GM13977 (cell line): ENCODE results near the gene LRMDA.

Source experiments
- DNase-seq: peaks from one replicate; pipeline ENCODE4 v3.0.0; 2012; ENCODE audit warnings: low spot score
- CTCF ChIP-seq: IDR thresholded peaks from 2 replicates; pipeline ENCODE4 v1.5.1; 2012; ENCODE audit warnings: mild to moderate bottlenecking, control low read depth; ENCODE audit not compliant: insufficient read depth; ENCODE audit errors: extremely low read depth, missing control alignments
- in situ Hi-C: fragments of 300-500 bp; cut with MboI; formaldehyde crosslinking; loops from one replicate; pipeline ENCODE4 v1.12.0; 2022; ENCODE audit warnings: low sequenced_read_pairs, low pct_unique_long_range_greater_than_20kb, mixed read lengths, inconsistent platforms; ENCODE audit not compliant: unreplicated experiment

Gene LRMDA

GRCh38 chr10:76342996-76343395, 911.6 kb downstream of the LRMDA start:
- in situ Hi-C loops = no loop called here
- no peak for TF ChIP-seq CTCF
- DNase-seq = no peak

DNA sequence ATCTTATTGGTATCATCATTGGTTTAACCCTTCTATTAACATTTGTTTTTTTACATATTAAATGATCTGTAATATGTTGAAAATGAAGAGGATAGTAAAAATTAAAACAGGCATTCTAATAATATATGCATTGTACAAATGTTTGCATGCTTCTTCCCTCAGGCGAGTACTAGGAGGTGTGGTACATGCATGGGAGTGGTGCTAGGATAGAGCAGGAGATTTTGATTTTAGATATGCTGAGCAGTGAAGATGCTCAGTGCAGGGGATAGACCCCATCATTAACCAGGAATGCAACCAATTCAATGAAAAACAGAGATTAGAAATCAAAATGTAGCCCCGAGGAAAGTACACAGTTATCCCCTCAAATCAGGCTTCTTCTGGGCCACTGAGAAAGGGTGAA, 916.4 kb downstream of the LRMDA start:
- no peak for DNase-seq
- in situ Hi-C loops = no loop called here
- TF ChIP-seq CTCF = no peak

- DNase-seq = no peak
- no peak for TF ChIP-seq CTCF
- in situ Hi-C loops = no loop called here
Observed at GRCh38 chr10:76350583-76350982, 919.2 kb downstream of the LRMDA start.

DNA sequence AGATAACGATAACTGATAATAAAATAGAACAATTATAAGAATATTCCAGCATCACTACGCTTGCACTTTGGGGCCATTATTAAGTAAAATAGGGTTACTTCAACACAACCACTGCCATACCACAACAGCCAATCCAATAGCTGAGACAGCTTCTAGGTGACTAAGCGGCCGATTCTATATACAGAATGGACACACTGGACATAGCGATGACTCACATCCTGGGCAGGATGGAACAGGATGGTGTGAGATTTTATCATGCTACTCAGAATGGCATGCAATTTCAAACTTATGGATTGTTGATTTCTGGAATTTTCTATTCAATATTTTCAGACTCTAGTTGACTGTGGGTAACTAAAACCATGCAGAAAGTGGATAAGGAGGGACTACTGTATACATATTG, 920.9 kb downstream of the LRMDA start:
- TF ChIP-seq CTCF = no peak
- no peak for DNase-seq
- in situ Hi-C loops = no loop called here

DNA sequence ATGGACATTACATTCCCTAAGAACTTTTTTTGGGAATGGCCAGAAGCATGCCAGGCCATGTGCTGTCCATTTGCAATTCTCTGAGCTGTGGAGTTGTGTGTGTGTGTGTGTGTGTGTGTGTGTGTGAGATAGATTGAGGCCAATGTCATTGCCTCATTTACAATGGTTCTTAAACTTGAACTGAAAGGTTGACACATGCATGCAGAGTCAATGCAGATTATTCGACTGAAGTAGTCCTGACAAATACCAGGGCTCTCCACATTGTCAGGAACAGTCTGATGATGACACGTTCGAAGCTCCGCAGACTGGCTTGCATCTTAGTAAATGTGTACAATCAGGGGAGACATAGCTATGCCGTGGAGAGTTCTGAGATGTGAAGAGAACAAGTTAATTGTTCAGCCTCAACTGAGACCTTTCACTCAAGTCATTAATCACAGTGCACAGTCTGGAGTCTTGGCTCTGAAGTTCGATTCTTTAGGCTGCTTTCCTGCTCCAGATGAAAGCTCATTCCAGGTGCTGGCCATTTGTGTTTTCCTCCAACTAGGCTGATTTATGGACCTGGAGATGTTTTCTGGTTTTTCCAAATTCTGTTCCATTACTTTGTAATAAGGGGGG, 921.9 kb downstream of the LRMDA start:
- in situ Hi-C loops = no loop called here
- no peak for TF ChIP-seq CTCF

GRCh38 chr10:76354212-76354738, 922.9 kb downstream of the LRMDA start:
- DNase-seq = no peak
- TF ChIP-seq CTCF = no peak
- in situ Hi-C loops = no loop called here

More for the DNA sequence above, 921.9 kb downstream of the LRMDA start:
- DNase-seq = no peak

GRCh38 chr10:76354921-76355320, 923.5 kb downstream of the LRMDA start:
- in situ Hi-C loops = no loop called here
- DNase-seq = no peak
- TF ChIP-seq CTCF = no peak
